IPS-18a (cell line): ENCODE results near the gene DIS3L2.
"Not testable (repeated sequence)": the region's sequence is repeated elsewhere in the genome, so short reads cannot be mapped to it uniquely, and the experiment has no call there.

Source experiments
- H3K27ac ChIP-seq: one replicate; pipeline ENCODE4 v1.5.1; 2013; ENCODE audit warnings: low read length
- H3K27me3 ChIP-seq: one replicate; pipeline ENCODE4 v1.6.1; 2013; ENCODE audit warnings: mild to moderate bottlenecking, low read length; ENCODE audit not compliant: control insufficient read depth, insufficient read depth
- H3K36me3 ChIP-seq: one replicate; pipeline ENCODE4 v1.6.1; 2013; ENCODE audit warnings: low read depth, low read length; ENCODE audit not compliant: control insufficient read depth
- H3K4me1 ChIP-seq: one replicate; pipeline ENCODE4 v1.6.1; 2013; ENCODE audit warnings: low read depth, low read length; ENCODE audit not compliant: control insufficient read depth
- H3K4me3 ChIP-seq: one replicate; pipeline ENCODE4 v1.5.1; 2013; ENCODE audit warnings: low read length
- H3K9ac ChIP-seq: one replicate; pipeline ENCODE4 v1.6.1; 2013; ENCODE audit warnings: mild to moderate bottlenecking, low read length, moderate library complexity
- H3K9me3 ChIP-seq: one replicate; pipeline ENCODE4 v1.6.1; 2013; ENCODE audit warnings: low read depth, low read length; ENCODE audit not compliant: control insufficient read depth

Gene DIS3L2

GRCh38 chr2:232384466-232384865 is 423.0 kb downstream of the DIS3L2 start:
- no peaks in the 10 kb centered on the region for H3K27me3 ChIP-seq
- no peaks in the 10 kb centered on the region for H3K4me1 ChIP-seq
- no peak overlapping the region for H3K9ac ChIP-seq
- no peak overlapping the region for H3K27ac ChIP-seq
- H3K4me3 ChIP-seq, result no peak overlapping the region
- H3K9me3 ChIP-seq, result no peaks in the 10 kb centered on the region
- H3K36me3 ChIP-seq, result no peaks in the 10 kb centered on the region

GRCh38 chr2:232385058-232385457 is 423.5 kb downstream of the DIS3L2 start:
- H3K9ac ChIP-seq, H3K36me3 ChIP-seq, H3K27me3 ChIP-seq, H3K27ac ChIP-seq, H3K9me3 ChIP-seq, H3K4me1 ChIP-seq, H3K4me3 ChIP-seq: not testable (repeated sequence)

GRCh38 chr2:232385660-232386489 is 424.4 kb downstream of the DIS3L2 start:
- peaks cover 2% of the 10 kb centered on the region for H3K36me3 ChIP-seq
- no peak overlapping the region for H3K27ac ChIP-seq
- no peaks in the 10 kb centered on the region for H3K4me1 ChIP-seq
- no peak overlapping the region for H3K4me3 ChIP-seq
- no peak overlapping the region for H3K9ac ChIP-seq
- no peaks in the 10 kb centered on the region for H3K9me3 ChIP-seq
- no peaks in the 10 kb centered on the region for H3K27me3 ChIP-seq

- H3K4me3 ChIP-seq, result no peak overlapping the region
- no peak overlapping the region for H3K27ac ChIP-seq
- no peaks in the 10 kb centered on the region for H3K27me3 ChIP-seq
Measured at GRCh38 chr2:232386490-232386739, 424.9 kb downstream of the DIS3L2 start.

More at GRCh38 chr2:232386490-232386739, 424.9 kb downstream of the DIS3L2 start:
- Histone ChIP-seq H3K4me1 (no peaks in the 10 kb centered on the region), H3K9me3 (no peaks in the 10 kb centered on the region), H3K36me3 (peaks cover 2% of the 10 kb centered on the region), H3K9ac (no peak overlapping the region)
